ENCODE results near the gene SMIM38.

GRCh38 chr11:69163842-69164241 lies 8.1 kb downstream of the SMIM38 start:
- no peak for TF ChIP-seq GABPA (IDR thresholded peaks at IDR 0.05 in 1 of 2, conservative IDR thresholded peaks at IDR 0.05 in 1 of 2)
- TF ChIP-seq CTCF (IDR thresholded peaks at IDR 0.05; ENCODE audit: low read depth, low read length, missing input control) = no peak
- TF ChIP-seq RAD21 (IDR thresholded peaks at IDR 0.05) = no peak
- TF ChIP-seq TAF1 (conservative IDR thresholded peaks at IDR 0.05) = no peak
- no peak for TF ChIP-seq REST (IDR thresholded peaks at IDR 0.05)
- TF ChIP-seq YY1 (IDR thresholded peaks at IDR 0.05) = no peak
- TF ChIP-seq MAX (IDR thresholded peaks at IDR 0.05) = no peak
- no peak for TF ChIP-seq HNF4A (conservative IDR thresholded peaks at IDR 0.05)
- TF ChIP-seq JUND (IDR thresholded peaks at IDR 0.05) = no peak
- TF ChIP-seq ATF3 (IDR thresholded peaks at IDR 0.05) = no peak
- no peak for TF ChIP-seq FOXA1 (IDR thresholded peaks at IDR 0.05)
- no peak for TF ChIP-seq EGR1 (IDR thresholded peaks at IDR 0.05; ENCODE audit: low read depth in 2 of 2)
